Endothelial cell (in vitro differentiated cells): ENCODE results near the gene SCYL1. TPM values are rescaled to one million over a fixed set of nuclear protein-coding genes. Genes with fewer than 3 reads are reported as not detected.
A peak's percentile ranks its signal among the peaks of the same experiment; 100 is the strongest.

Experiments
- DNase-seq: peaks from one replicate; pipeline ENCODE4 v3.0.0; 2021; ENCODE audit warnings: low spot score
- H3K27ac Mint-ChIP-seq: one replicate; pipeline ENCODE4 v1.8.0; 2021; ENCODE audit warnings: mixed read lengths, inconsistent platforms; ENCODE audit not compliant: unreplicated experiment
- H3K27me3 Mint-ChIP-seq: one replicate; pipeline ENCODE4 v1.8.0; 2021; ENCODE audit warnings: mild to moderate bottlenecking, moderate library complexity, mixed read lengths, inconsistent platforms; ENCODE audit not compliant: unreplicated experiment
- H3K36me3 Mint-ChIP-seq: one replicate; pipeline ENCODE4 v1.8.0; 2021; ENCODE audit warnings: mild to moderate bottlenecking, low read depth, mixed read lengths, inconsistent platforms; ENCODE audit not compliant: unreplicated experiment
- H3K4me1 Mint-ChIP-seq: one replicate; pipeline ENCODE4 v1.8.0; 2021; ENCODE audit warnings: mild to moderate bottlenecking, mixed read lengths, inconsistent platforms; ENCODE audit not compliant: unreplicated experiment
- H3K4me3 Mint-ChIP-seq: one replicate; pipeline ENCODE4 v1.8.0; 2021; ENCODE audit warnings: mild to moderate bottlenecking, mixed read lengths, inconsistent platforms; ENCODE audit not compliant: unreplicated experiment
- H3K9me3 Mint-ChIP-seq: one replicate; pipeline ENCODE4 v1.8.0; 2021; ENCODE audit warnings: mixed read lengths, inconsistent platforms; ENCODE audit not compliant: unreplicated experiment
- CTCF ChIP-seq: fragments of 200-600 bp; sonication (generic); IDR thresholded peaks from one replicate; pipeline ENCODE4 v1.5.0; 2021; ENCODE audit warnings: antibody characterized with exemption; ENCODE audit not compliant: unreplicated experiment
- total RNA-seq: library from RNA; stranded (reverse); fragmentation: NEBNext Ultra II Directional; extraction: Animal tissue kit (Norgen Biotek cat#: 25700); gene quantifications from one replicate; pipeline ENCODE4 v1.2.1, GENCODE V29; 2021; ENCODE audit not compliant: unreplicated experiment

Gene SCYL1
- total RNA-seq, 1 donor from 2014 or later, result 99.1 TPM

DNA sequence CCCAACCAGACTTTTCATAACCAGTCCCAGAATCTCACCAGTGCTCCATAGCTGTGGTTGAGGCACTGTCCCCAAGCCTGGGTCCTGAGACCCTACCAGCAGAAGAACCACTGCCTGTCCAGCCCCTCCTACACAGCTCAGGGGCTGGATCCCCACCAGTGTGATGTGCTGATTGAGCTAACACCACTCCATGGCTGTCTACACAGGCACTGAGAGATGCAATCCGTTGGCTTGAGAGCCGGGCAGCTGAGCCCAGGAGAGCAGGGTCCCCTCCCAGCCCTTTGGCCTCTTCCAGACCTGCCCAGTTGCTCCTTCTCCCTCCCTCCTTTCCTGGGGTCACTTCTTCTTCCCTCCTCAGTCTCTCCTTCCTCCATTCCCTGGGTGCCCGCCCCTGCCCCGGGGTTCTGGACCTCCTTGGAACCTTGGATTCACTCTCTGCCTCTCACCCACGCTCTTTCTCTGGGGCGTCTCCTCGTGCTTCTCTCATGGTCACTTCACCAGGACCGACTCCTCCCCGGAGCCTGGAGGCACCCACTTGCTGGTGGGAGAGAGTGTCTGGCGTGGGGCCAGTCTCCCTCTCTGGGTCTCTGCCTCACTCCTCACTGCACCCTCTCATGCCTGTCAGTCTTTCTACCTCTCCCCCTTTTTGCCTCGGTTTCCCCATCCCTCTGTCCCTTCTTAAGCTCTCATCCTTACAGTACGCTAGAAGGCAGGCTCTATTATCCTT, 706 bp upstream of the SCYL1 start:
- Mint-ChIP-seq H3K4me1 (peaks cover 47% of the 10 kb centered on the region), H3K4me3 (peak overlapping the region; percentile 90), H3K27ac (peak overlapping the region; percentile 96), H3K9me3 (no peaks in the 10 kb centered on the region), H3K27me3 (peaks cover 10% of the 10 kb centered on the region), H3K36me3 (peaks cover 7% of the 10 kb centered on the region)
- no peak for TF ChIP-seq CTCF
- no peak for DNase-seq

GRCh38 chr11:65525546-65526480, 930 bp downstream of the SCYL1 start:
- Mint-ChIP-seq H3K4me1 (peaks cover 57% of the 10 kb centered on the region), H3K27ac (peak overlapping the region; percentile 48), H3K4me3 (peak overlapping the region; percentile 91), H3K9me3 (no peaks in the 10 kb centered on the region), H3K36me3 (peaks cover 13% of the 10 kb centered on the region), H3K27me3 (peaks cover 17% of the 10 kb centered on the region)
- no peak for TF ChIP-seq CTCF
- DNase-seq, result no peak

DNA sequence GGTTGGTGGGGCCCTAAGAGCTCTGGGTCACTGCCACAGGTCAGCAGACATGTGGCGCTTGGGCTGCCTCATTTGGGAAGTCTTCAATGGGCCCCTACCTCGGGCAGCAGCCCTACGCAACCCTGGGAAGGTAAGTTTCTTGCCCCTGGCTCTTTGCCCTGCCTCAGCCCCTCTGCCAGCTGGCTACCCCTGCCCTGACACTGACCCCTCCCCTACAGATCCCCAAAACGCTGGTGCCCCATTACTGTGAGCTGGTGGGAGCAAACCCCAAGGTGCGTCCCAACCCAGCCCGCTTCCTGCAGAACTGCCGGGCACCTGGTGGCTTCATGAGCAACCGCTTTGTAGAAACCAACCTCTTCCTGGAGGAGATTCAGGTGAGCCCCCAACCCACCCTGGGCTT, 1.9 kb downstream of the SCYL1 start:
- H3K27me3 Mint-ChIP-seq, result peaks cover 17% of the 10 kb centered on the region
- TF ChIP-seq CTCF, result no peak
- peaks cover 54% of the 10 kb centered on the region for H3K4me1 Mint-ChIP-seq
- peaks cover 22% of the 10 kb centered on the region for H3K36me3 Mint-ChIP-seq
- no peak overlapping the region for H3K27ac Mint-ChIP-seq
- H3K9me3 Mint-ChIP-seq, result no peaks in the 10 kb centered on the region
- DNase-seq, result no peak
- peak overlapping the region; percentile 86 for H3K4me3 Mint-ChIP-seq

DNA sequence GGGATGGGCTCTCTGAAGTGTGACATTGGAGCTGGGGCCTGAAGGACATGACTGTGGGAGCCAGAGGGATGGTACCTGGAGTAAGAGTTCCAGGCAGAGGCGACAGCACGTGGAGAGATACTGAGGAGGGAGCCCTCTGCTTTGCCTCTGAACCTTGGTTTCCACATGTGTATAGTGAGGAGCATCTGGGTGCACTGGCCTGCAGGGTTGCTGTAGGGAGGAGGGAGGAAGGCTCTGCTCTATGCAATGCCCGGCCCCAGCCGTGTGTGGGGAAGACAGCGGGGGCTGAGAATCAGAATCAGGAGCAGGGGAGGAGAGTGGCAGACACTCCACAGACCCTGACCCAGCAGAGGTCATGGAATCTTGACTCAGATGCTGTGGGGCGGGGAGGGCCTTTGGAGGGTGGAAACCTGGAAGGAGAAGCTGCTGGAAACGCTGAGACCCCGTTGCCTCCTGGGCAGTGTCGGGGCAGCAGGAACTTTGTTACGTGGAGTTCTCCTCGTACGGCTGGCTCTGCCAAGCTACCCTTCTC, 4.0 kb downstream of the SCYL1 start:
- no peak for DNase-seq
- no peak for TF ChIP-seq CTCF
- H3K4me3 Mint-ChIP-seq, result peak overlapping the region; percentile 12

More for the DNA sequence above, 4.0 kb downstream of the SCYL1 start:
- H3K4me1 Mint-ChIP-seq, result peaks cover 32% of the 10 kb centered on the region
- H3K27me3 Mint-ChIP-seq, result peaks cover 18% of the 10 kb centered on the region
- H3K27ac Mint-ChIP-seq, result no peak overlapping the region
- H3K36me3 Mint-ChIP-seq, result peaks cover 29% of the 10 kb centered on the region
- H3K9me3 Mint-ChIP-seq, result no peaks in the 10 kb centered on the region
